Stimulated activated naive B cell treated with anti-CD40 and anti-IgM and Interleukin-4, amounts not matched to agents 10 μg/mL and 1 μg/mL and 100 μg/mL, for 72 hours (primary cell): ENCODE measurements around the gene UHRF1.

Experiments
- ATAC-seq, 2 donors: fragments of 150-1000 bp; cut with Tn5 transposase; replicated peaks; 2 replicates each; pipeline ENCODE4 v1.10.0; 2021; ENCODE audit warnings: moderate library complexity in 1 of 2
- DNase-seq: peaks from one replicate; pipeline ENCODE4 v3.0.0; 2021
- H3K27ac Mint-ChIP-seq: one replicate; pipeline ENCODE4 v1.8.0; 2022; ENCODE audit warnings: mild to moderate bottlenecking, mixed read lengths
- H3K27me3 Mint-ChIP-seq, 2 donors: one replicate each; pipeline ENCODE4 v1.8.0; 2022; ENCODE audit warnings: mixed read lengths in 2 of 2
- H3K36me3 Mint-ChIP-seq, 2 donors: one replicate each; pipeline ENCODE4 v1.8.0; 2022; ENCODE audit warnings: mixed read lengths in 2 of 2, mild to moderate bottlenecking in 1 of 2
- H3K4me1 Mint-ChIP-seq, 2 donors: one replicate each; pipeline ENCODE4 v1.8.0; 2022; ENCODE audit warnings: mixed read lengths in 2 of 2, mild to moderate bottlenecking in 1 of 2
- H3K4me3 Mint-ChIP-seq, 2 donors: one replicate each; pipeline ENCODE4 v1.8.0; 2022; ENCODE audit warnings: mild to moderate bottlenecking in 2 of 2, mixed read lengths in 2 of 2, moderate library complexity in 1 of 2
- H3K9me3 Mint-ChIP-seq, 2 donors: one replicate each; pipeline ENCODE4 v1.8.0; 2022; ENCODE audit warnings: mixed read lengths in 2 of 2, mild to moderate bottlenecking in 1 of 2

UHRF1 gene

DNA sequence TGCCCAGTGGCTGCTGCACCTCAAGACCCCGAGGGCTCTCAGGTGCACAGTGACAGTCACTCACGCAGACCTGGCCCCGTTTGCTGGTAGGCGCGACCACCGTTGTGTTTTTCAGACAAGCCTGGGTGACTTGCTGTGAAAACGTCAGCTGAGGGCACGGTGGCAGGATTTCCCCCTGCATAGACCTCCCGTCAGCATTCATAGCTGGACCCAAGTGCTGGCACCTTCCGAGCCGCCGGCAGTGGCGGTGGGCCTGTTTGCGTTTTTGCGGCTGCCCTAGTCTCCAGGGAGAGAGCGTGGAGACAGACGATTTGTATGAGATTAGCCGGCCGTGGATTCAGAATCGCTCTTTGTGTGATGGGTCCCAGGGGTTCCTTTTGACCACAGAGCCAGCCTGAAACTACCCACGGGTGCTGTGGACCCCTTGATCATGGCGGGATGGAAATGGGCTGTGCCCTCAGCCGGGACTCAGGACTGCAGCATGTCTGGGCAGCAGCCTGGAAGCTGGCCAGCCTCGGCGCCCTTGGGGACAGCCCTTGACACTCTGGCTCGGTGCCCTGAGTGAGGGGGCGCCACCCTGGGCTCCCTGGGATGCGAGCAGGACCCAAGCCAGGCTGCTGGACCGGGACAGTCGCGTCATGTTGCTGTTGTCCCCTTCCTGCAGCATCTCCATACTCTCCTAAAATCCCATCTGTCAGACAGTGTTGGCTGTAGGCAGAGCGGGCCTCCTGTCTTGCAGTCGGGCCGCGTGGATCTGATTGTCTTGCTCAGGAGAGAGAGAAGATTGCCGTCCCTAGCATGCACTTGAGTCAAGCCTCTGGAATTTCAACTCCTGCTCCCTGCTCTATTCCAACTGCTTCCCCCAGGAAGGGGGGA is 68.2 kb downstream of the UHRF1 start:
- Mint-ChIP-seq H3K9me3 (no peaks in the 10 kb centered on the region), H3K4me3 (peak overlapping the region; percentile 41 to 71), H3K36me3 (peaks cover 11 to 12% of the 10 kb centered on the region in 2 donors), H3K27me3 (no peaks in the 10 kb centered on the region), H3K27ac (peak overlapping the region; percentile 93), H3K4me1 (peaks cover 44 to 72% of the 10 kb centered on the region in 2 donors)
- peak; percentile 79 to 81 for ATAC-seq
- DNase-seq, result peak; percentile 73

DNA sequence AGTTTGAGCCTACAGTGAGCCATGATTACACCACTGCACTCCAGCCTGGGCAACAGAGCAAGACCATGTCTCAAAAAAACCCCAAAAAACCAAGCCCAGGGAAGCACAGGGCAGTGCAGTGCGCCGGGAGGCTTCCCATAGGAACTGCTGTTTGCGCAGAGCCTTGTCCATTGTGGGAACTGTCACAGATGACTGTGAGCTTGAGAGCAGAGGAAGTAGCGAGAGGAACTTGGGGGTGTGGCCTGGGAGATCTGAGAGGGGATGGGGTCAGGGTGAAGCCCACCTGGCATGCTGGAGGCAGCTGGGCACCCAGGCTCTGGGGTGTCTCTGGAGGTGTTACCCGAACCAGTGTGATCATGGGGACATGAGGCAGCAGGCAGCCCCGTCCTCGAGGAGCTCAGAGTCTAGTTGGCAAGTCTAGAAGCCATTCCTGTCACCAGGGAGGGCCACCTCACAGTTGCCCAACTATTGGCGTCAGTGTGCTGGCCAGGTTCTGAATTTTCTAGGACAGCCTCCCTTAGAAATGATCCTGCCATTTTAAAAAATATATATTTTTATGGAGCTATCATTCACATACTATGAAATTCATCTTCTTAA is 70.0 kb downstream of the UHRF1 start:
- Mint-ChIP-seq H3K27ac (peak overlapping the region; percentile 52), H3K27me3 (no peaks in the 10 kb centered on the region), H3K36me3 (peaks cover 11 to 21% of the 10 kb centered on the region in 2 donors), H3K4me1 (peaks cover 48 to 83% of the 10 kb centered on the region in 2 donors), H3K9me3 (no peaks in the 10 kb centered on the region), H3K4me3 (no peak overlapping the region)
- no peak for DNase-seq
- no peak for ATAC-seq

DNA sequence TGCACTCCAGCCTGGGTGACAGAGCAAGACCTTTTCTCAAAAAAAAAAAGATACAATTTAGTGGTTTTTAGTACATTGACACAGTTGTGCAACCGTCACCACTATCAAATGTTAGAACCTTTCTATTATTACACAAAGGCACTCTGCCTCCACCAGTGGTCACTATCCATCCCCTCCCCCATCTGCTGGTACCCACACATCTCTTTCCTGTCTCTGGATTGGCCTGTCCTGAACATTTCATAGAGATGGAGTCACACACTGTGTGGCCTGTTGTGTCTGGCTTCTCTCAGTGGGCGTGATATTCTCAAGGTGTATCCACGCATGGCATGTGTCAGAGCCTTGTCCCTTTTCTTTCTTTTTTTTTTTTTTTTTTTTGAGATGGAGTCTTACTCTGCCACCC is 70.8 kb downstream of the UHRF1 start:
- no peaks in the 10 kb centered on the region for H3K9me3 Mint-ChIP-seq
- H3K27ac Mint-ChIP-seq, result no peak overlapping the region
- H3K27me3 Mint-ChIP-seq, result no peaks in the 10 kb centered on the region
- DNase-seq (no peak), ATAC-seq (no peak)
- H3K4me1 Mint-ChIP-seq, result peaks cover 44 to 80% of the 10 kb centered on the region in 2 donors
- no peak overlapping the region for H3K4me3 Mint-ChIP-seq
- peaks cover 7 to 17% of the 10 kb centered on the region in 2 donors for H3K36me3 Mint-ChIP-seq

DNA sequence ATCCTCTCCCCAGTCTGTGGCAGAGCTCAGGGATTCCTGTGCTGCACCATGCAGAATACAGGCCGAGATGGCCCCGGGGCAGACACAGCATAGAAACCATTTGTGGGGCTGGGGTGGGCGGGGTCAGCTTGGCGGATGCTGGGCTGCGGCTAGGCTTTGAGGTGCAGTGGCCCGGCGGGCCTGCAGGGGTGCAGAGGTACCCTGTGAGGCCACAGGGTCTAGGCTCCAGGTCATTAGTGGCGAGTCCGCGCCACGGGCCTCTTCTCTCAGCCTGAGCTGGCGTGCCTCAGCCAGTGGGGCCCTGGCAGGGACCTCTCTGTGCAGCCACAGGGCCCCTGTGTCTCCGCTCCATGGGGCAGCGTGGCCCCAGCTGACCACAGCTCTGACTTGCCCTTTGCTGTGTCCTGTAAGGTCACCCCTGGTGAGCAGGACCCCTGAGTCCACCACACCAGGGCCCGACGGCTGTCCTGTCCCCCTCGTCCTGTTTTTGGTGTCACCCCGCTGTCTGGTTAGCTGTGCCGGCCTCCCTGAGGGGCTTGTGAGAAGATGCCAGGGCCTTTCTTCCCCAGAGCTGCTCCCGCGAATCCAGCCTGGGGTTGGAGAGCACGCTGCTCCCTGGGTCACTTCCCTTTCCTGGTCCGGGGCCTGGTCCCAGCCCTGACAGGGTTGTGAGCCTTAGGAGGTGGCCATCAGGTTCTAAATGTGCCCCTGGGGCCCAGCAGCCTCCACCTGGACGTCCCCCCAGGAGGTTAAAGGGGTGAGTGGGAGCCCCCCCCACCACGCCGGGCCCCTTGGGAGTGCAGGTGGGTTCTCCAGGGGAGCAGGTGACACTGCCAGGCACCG is 71.8 kb downstream of the UHRF1 start:
- Mint-ChIP-seq H3K36me3 (peaks cover 6 to 20% of the 10 kb centered on the region in 2 donors), H3K4me1 (peaks cover 47 to 79% of the 10 kb centered on the region in 2 donors), H3K27me3 (no peaks in the 10 kb centered on the region), H3K9me3 (no peaks in the 10 kb centered on the region), H3K4me3 (no peak overlapping the region), H3K27ac (peak overlapping the region; percentile 42)
- DNase-seq (no peak), ATAC-seq (no peak)

- Mint-ChIP-seq H3K4me1 (peaks cover 45 to 79% of the 10 kb centered on the region in 2 donors), H3K9me3 (no peaks in the 10 kb centered on the region), H3K4me3 (no peak overlapping the region), H3K36me3 (peaks cover 6 to 20% of the 10 kb centered on the region in 2 donors), H3K27ac (peak overlapping the region; percentile 87), H3K27me3 (no peaks in the 10 kb centered on the region)
- DNase-seq (no peak), ATAC-seq (peak; percentile 51 to 58)
These were observed 72.3 kb downstream of the UHRF1 start for GRCh38 chr19:4981681-4981958.

GRCh38 chr19:4983346-4984105 is 74.2 kb downstream of the UHRF1 start:
- H3K9me3 Mint-ChIP-seq, result no peaks in the 10 kb centered on the region
- peaks cover 0 to 16% of the 10 kb centered on the region in 2 donors for H3K36me3 Mint-ChIP-seq
- no peaks in the 10 kb centered on the region for H3K27me3 Mint-ChIP-seq
- no peak overlapping the region for H3K27ac Mint-ChIP-seq
- no peak for DNase-seq
- no peak for ATAC-seq
- peaks cover 38 to 73% of the 10 kb centered on the region in 2 donors for H3K4me1 Mint-ChIP-seq
- H3K4me3 Mint-ChIP-seq, result no peak overlapping the region

- DNase-seq (no peak), ATAC-seq (no peak)
- no peaks in the 10 kb centered on the region for H3K27me3 Mint-ChIP-seq
- H3K36me3 Mint-ChIP-seq, result peaks cover 0 to 13% of the 10 kb centered on the region in 2 donors
- H3K9me3 Mint-ChIP-seq, result no peaks in the 10 kb centered on the region
- peaks cover 35 to 69% of the 10 kb centered on the region in 2 donors for H3K4me1 Mint-ChIP-seq
- no peak overlapping the region for H3K4me3 Mint-ChIP-seq
- no peak overlapping the region for H3K27ac Mint-ChIP-seq
These were observed 74.7 kb downstream of the UHRF1 start for GRCh38 chr19:4984106-4984380.

DNA sequence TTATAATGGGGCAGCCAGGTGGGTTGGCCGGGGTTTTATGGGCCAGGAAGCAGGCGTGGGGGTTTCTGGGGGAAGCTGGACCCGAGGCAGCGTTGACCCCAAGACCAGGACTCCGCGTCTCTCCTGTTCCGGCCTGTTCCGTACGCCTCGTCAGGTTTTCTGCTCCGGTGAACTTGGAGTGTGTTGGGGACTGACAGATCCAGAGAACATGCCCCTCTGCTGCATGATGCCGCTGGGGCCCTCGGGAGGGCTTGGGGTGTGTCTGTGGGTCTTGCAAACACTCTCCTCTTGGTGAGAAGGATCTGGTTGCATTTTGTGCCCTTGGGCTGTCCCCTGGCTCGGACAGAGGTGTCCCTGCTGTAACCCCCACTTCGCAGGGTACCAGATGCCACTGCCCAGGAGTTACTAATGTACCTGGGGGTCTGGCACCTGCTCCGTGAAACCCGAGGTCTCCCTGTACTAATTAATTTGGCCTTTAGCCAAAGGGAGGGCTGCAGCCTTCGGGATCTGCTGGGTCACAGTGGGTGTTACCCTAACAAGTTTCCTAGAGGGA is 75.2 kb downstream of the UHRF1 start:
- ATAC-seq, result no peak
- H3K27me3 Mint-ChIP-seq, result no peaks in the 10 kb centered on the region
- H3K9me3 Mint-ChIP-seq, result no peaks in the 10 kb centered on the region
- no peak overlapping the region for H3K4me3 Mint-ChIP-seq
- H3K27ac Mint-ChIP-seq, result peak overlapping the region; percentile 47
- H3K4me1 Mint-ChIP-seq, result peaks cover 33 to 69% of the 10 kb centered on the region in 2 donors
- DNase-seq, result no peak
- peaks cover 0 to 11% of the 10 kb centered on the region in 2 donors for H3K36me3 Mint-ChIP-seq

DNA sequence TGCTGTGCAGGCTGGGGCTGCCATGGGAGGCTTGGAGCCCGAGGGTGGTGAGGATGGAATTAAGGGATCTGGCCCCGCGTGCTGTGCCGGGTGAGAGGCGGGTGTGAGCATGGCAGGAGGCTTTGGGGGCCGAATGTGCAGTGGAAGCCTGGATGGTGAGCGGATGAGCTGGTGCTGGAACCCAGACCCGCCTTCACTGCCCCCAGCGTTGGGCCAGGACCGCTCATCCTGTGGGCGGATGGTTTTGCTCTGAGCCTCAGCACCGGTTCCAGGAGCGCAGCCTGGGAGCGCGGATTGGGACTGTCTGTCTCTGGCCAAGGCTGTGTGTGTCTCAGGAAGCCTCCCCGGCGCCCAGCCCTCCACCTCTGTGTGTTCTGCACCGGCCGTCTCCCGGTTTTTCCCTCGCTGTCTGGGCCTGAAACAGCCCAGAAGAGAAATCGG is 76.3 kb downstream of the UHRF1 start:
- no peak overlapping the region for H3K27ac Mint-ChIP-seq
- peaks cover 33 to 75% of the 10 kb centered on the region in 2 donors for H3K4me1 Mint-ChIP-seq

DNA sequence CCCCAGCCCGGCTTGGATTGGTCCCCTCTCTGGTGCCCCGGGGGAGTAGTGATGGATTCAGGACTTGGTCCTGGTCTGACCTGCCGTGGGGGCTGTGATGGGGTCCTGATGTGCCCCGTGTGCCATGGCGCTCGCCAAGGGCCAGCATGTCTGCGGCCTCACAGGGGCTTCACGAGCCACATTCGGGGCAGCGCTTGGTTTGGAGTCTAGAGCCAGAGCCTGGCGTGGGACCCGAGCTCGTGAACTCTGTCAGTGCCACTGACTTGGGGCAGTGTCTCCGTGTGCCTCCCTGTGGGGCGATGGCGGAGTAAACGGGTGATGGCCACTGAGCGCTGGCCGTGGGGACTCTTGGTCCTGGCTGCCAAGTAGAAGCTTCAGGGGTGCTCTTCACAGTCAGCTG is 76.8 kb downstream of the UHRF1 start:
- Mint-ChIP-seq H3K9me3 (peaks cover 0 to 1% of the 10 kb centered on the region in 2 donors), H3K4me3 (no peak overlapping the region), H3K27me3 (no peaks in the 10 kb centered on the region), H3K27ac (no peak overlapping the region), H3K4me1 (peaks cover 30 to 73% of the 10 kb centered on the region in 2 donors), H3K36me3 (peaks cover 5 to 15% of the 10 kb centered on the region in 2 donors)
- DNase-seq (no peak), ATAC-seq (no peak)

More for the DNA sequence above, 76.3 kb downstream of the UHRF1 start:
- no peaks in the 10 kb centered on the region for H3K27me3 Mint-ChIP-seq
- peaks cover 5 to 15% of the 10 kb centered on the region in 2 donors for H3K36me3 Mint-ChIP-seq
- DNase-seq (no peak), ATAC-seq (no peak)
- H3K4me3 Mint-ChIP-seq, result no peak overlapping the region
- peaks cover 0 to 1% of the 10 kb centered on the region in 2 donors for H3K9me3 Mint-ChIP-seq

DNA sequence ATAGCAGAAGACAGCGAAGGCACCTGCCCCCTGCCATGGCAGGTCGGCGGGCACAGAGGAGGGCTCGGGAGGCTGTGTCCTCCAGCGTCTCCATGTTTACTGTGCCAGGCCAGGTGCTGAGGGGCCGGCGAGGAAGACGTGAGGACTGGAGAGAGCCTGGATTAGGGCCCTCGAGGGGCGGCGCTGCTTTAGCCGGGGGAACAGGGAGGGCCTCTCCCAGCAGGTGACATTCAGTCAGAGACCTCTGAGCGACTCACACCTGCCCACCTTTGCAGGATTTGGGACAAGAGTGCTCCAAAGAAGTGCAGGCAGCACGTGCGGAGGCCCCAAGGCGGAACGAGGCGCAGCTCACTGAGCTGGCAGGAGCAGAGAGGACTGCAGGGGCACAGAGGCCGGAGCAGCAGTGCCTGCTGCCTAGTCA is 77.2 kb downstream of the UHRF1 start:
- DNase-seq, result no peak
- Mint-ChIP-seq H3K4me3 (no peak overlapping the region), H3K9me3 (peaks cover 0 to 1% of the 10 kb centered on the region in 2 donors), H3K27ac (no peak overlapping the region), H3K27me3 (no peaks in the 10 kb centered on the region), H3K36me3 (peaks cover 5 to 16% of the 10 kb centered on the region in 2 donors), H3K4me1 (peaks cover 28 to 69% of the 10 kb centered on the region in 2 donors)
- no peak for ATAC-seq

- no peak overlapping the region for H3K4me3 Mint-ChIP-seq
- peaks cover 13 to 22% of the 10 kb centered on the region in 2 donors for H3K36me3 Mint-ChIP-seq
These were observed 78.0 kb downstream of the UHRF1 start for GRCh38 chr19:4987256-4987655.

GRCh38 chr19:4987692-4988370 is 78.5 kb downstream of the UHRF1 start:
- peaks cover 1 to 8% of the 10 kb centered on the region in 2 donors for H3K9me3 Mint-ChIP-seq

More at GRCh38 chr19:4987256-4987655, 78.0 kb downstream of the UHRF1 start:
- H3K27ac Mint-ChIP-seq, result peak overlapping the region; percentile 60
- H3K9me3 Mint-ChIP-seq, result peaks cover 1 to 7% of the 10 kb centered on the region in 2 donors
- DNase-seq (no peak), ATAC-seq (no peak)
- peaks cover 24 to 64% of the 10 kb centered on the region in 2 donors for H3K4me1 Mint-ChIP-seq
- H3K27me3 Mint-ChIP-seq, result no peaks in the 10 kb centered on the region

More at GRCh38 chr19:4987692-4988370, 78.5 kb downstream of the UHRF1 start:
- Mint-ChIP-seq H3K27me3 (no peaks in the 10 kb centered on the region), H3K4me1 (peaks cover 20 to 58% of the 10 kb centered on the region in 2 donors), H3K4me3 (no peak overlapping the region), H3K27ac (peak overlapping the region; percentile 60), H3K36me3 (peaks cover 18 to 24% of the 10 kb centered on the region in 2 donors)
- ATAC-seq, result no peak
- DNase-seq, result no peak
